Ovary (tissue), 10 donors: ENCODE data around the gene TMX4. TPM values are rescaled to one million over a fixed set of nuclear protein-coding genes. Genes with fewer than 3 reads are reported as not detected.

Source experiments
- DNase-seq, 5 donors: peaks; one replicate each; pipeline ENCODE4 v3.0.0-alpha.2; 2019 to 2020
- H3K27ac ChIP-seq, 2 donors: fragments of 200-600 bp; one replicate each; pipeline versions ENCODE4 v1.5.1 to v1.8.0; 2019 to 2022
- H3K27me3 ChIP-seq: fragments of 200-600 bp; one replicate; pipeline ENCODE4 v1.8.0; 2022
- H3K36me3 ChIP-seq: fragments of 200-600 bp; sonication (generic); one replicate; pipeline ENCODE4 v1.5.1; 2019
- H3K4me1 ChIP-seq: one replicate; pipeline ENCODE4 v1.8.1; 2013; ENCODE audit warnings: mild to moderate bottlenecking, moderate library complexity; ENCODE audit not compliant: insufficient read depth
- H3K4me3 ChIP-seq: fragments of 200-600 bp; sonication (generic); one replicate; pipeline ENCODE4 v1.5.1; 2017
- H3K9me3 ChIP-seq, 2 donors: fragments of 200-600 bp in 1 of 2; sonication (generic) in 1 of 2; one replicate each; pipeline versions ENCODE4 v1.5.1 to v1.8.1; 2013 to 2019; ENCODE audit warnings: mild to moderate bottlenecking in 1 of 2, moderate library complexity in 1 of 2
- CTCF ChIP-seq, 3 donors: fragments of 450-650 bp in 2 of 3; fragments of 200-600 bp in 1 of 3; IDR thresholded peaks; one replicate each; pipeline versions ENCODE4 v1.5.1 to v1.8.0; 2016 to 2022; ENCODE audit warnings: antibody characterized with exemption in 3 of 3, mild to moderate bottlenecking in 1 of 3
- EP300 ChIP-seq: sonication (generic); formaldehyde crosslinking; IDR thresholded peaks from one replicate; pipeline ENCODE4 v1.6.1; 2017; ENCODE audit warnings: antibody characterized with exemption
- POLR2A ChIP-seq: fragments of 450-650 bp; IDR thresholded peaks from one replicate; pipeline ENCODE4 v1.6.1; 2017; ENCODE audit warnings: antibody characterized with exemption, mild to moderate bottlenecking, moderate library complexity
- WGBS, 3 donors: extraction: QIAGEN DNeasy Blood & Tissue Kit in 1 of 3; methylation state at CpG; one replicate each; pipeline versions ENCODE4 v1.1.5 to v1.1.7; 2013 to 2017; 5-methylcytosine and 5-hydroxymethylcytosine counted together
- intact Hi-C, 4 donors: fragments of 100-400 bp; cut with DNase I; formaldehyde crosslinking; loops; one replicate each; pipeline versions ENCODE4 v1.11.0 to v1.15.1; 2022 to 2023
- long read RNA-seq, 3 donors: library from polyadenylated mRNA in 2 of 3; unstranded in 2 of 3; transcript quantifications; one replicate each; pipeline ENCODE4 v2.0.0 and lab custom pipeline, GENCODE V29; 2021 to 2026
- polyA plus RNA-seq, 2 donors: library from polyadenylated mRNA; stranded (reverse); fragments of 200-250 nt in 1 of 2; fragments of 350-450 nt in 1 of 2; fragmentation: Illumina TruSeq in 1 of 2; extraction: RNeasy Lipid Tissue Mini Kit (QIAGEN cat#74804) in 1 of 2; gene quantifications; one replicate each; pipeline ENCODE4 v1.2.3, GENCODE V29; 2013 to 2014
- total RNA-seq, 7 donors: library from RNA; depleted of rRNA in 2 of 7; stranded (reverse); fragments of >200 nt in 2 of 7; fragmentation: NEBNext Ultra II Directional in 3 of 7; extraction: Animal tissue kit (Norgen Biotek cat#: 25700) in 3 of 7; gene quantifications; one replicate each; pipeline versions ENCODE4 v1.1.0 to v1.2.4, GENCODE V29; 2016 to 2023
- donor health status: DM: no; HTN: no; CAD: no; lungs with moderate emphysema.
- donor health status: DM: no; HTN: no; CAD: no.
- donor health status: Bipolar disorder and iron deficiency.
- donor health status: DM: yes; HTN: yes; CAD: no.
- donor health status: DM: no; HTN: no; CAD: no.
- donor health status: DM: yes; HTN: yes; CAD: no.

The TMX4 gene
- total RNA-seq (100 to 1,000 TPM in 2 of 7 donors, 10 to 100 TPM in 5; 48.9 to 103 (median 72.2) TPM), polyA plus RNA-seq (10 to 100 TPM; 26.6 to 47.2 TPM)
- long read RNA-seq, donor 1, full-length matches to known transcripts, result 249 of 270 reads
- long read RNA-seq, donor 1, partial matches to known transcripts, result 2 of 270 reads
- long read RNA-seq, donor 1, other reads (novel, unspliced or antisense), result 19 of 270 reads
- long read RNA-seq, donor 2, full-length matches to known transcripts, result 24 of 24 reads
- long read RNA-seq, donor 2, partial matches to known transcripts, result 0 of 24 reads
- long read RNA-seq, donor 2, other reads (novel, unspliced or antisense), result 0 of 24 reads
- long read RNA-seq, donor 3, full-length matches to known transcripts, result 120 of 153 reads
- long read RNA-seq, donor 3, partial matches to known transcripts, result 6 of 153 reads
- long read RNA-seq, donor 3, other reads (novel, unspliced or antisense), result 27 of 153 reads

GRCh38 chr20:8019246-8019997, at the start of gene TMX4:
Gene TMX4 (minus strand): TSS chr20:8019761. CDS start chr20:8019613, 148 bp downstream.
- H3K36me3 ChIP-seq, result no peaks in the 10 kb centered on the region
- peak; percentile 96 to 99 (median 97) for DNase-seq
- H3K4me3 ChIP-seq, result peak within 1 kb of the TSS; percentile 83
- no peaks in the 10 kb centered on the region for H3K4me1 ChIP-seq
- peak; percentile 28 to 74 (median 70) for TF ChIP-seq CTCF (IDR thresholded peaks at IDR 0.05)
- TF ChIP-seq EP300, result no peak
- peak; percentile 90 for TF ChIP-seq POLR2A
- H3K9me3 ChIP-seq, result no peaks in the 10 kb centered on the region
- WGBS, 3 donors, result 0 to 2% (median 0%) methylated on average over 17 to 83 of the region's 83 CpGs
- intact Hi-C loops, result no loop called here
- no peaks in the 10 kb centered on the region for H3K27me3 ChIP-seq
- peak within 1 kb of the TSS; percentile 96 to 98 for H3K27ac ChIP-seq

GRCh38 chr20:8067082-8067481, 47.5 kb upstream of the TMX4 start:
- Histone ChIP-seq H3K9me3 (no peaks in the 10 kb centered on the region), H3K27ac (no peak overlapping the region), H3K36me3 (no peaks in the 10 kb centered on the region), H3K4me3 (no peak overlapping the region), H3K27me3 (no peaks in the 10 kb centered on the region), H3K4me1 (no peaks in the 10 kb centered on the region)
- 86 to 91% (median 90%) methylated on average over 5 of the region's 5 CpGs for WGBS, 3 donors
- TF ChIP-seq EP300, result no peak
- TF ChIP-seq POLR2A, result no peak
- no peak for TF ChIP-seq CTCF (IDR thresholded peaks at IDR 0.05)
- DNase-seq, result no peak
- intact Hi-C loops, result no loop called here

- intact Hi-C loops, result no loop called here
- Histone ChIP-seq H3K27me3 (no peaks in the 10 kb centered on the region), H3K36me3 (no peaks in the 10 kb centered on the region), H3K4me1 (no peaks in the 10 kb centered on the region), H3K9me3 (no peaks in the 10 kb centered on the region), H3K4me3 (no peak overlapping the region), H3K27ac (no peak overlapping the region)
- 79 to 87% (median 84%) methylated on average over 2 of the region's 2 CpGs for WGBS, 3 donors
- TF ChIP-seq EP300 (no peak), CTCF (IDR thresholded peaks at IDR 0.05) (no peak), POLR2A (no peak)
- DNase-seq, result no peak
Measured at GRCh38 chr20:8066662-8067061, 47.1 kb upstream of the TMX4 start.

GRCh38 chr20:8065691-8066090, 46.1 kb upstream of the TMX4 start:
- Histone ChIP-seq H3K27ac (no peak overlapping the region), H3K4me1 (no peaks in the 10 kb centered on the region), H3K36me3 (no peaks in the 10 kb centered on the region), H3K9me3 (no peaks in the 10 kb centered on the region), H3K27me3 (no peaks in the 10 kb centered on the region), H3K4me3 (no peak overlapping the region)
- intact Hi-C loops, result no loop called here
- no peak for TF ChIP-seq EP300
- no peak for TF ChIP-seq POLR2A
- TF ChIP-seq CTCF (IDR thresholded peaks at IDR 0.05), result no peak
- DNase-seq, result no peak
- WGBS, 3 donors, result 94 to 98% (median 98%) methylated on average over 2 of the region's 2 CpGs
